ENCODE measurements around the gene IGFBP6.

DNA sequence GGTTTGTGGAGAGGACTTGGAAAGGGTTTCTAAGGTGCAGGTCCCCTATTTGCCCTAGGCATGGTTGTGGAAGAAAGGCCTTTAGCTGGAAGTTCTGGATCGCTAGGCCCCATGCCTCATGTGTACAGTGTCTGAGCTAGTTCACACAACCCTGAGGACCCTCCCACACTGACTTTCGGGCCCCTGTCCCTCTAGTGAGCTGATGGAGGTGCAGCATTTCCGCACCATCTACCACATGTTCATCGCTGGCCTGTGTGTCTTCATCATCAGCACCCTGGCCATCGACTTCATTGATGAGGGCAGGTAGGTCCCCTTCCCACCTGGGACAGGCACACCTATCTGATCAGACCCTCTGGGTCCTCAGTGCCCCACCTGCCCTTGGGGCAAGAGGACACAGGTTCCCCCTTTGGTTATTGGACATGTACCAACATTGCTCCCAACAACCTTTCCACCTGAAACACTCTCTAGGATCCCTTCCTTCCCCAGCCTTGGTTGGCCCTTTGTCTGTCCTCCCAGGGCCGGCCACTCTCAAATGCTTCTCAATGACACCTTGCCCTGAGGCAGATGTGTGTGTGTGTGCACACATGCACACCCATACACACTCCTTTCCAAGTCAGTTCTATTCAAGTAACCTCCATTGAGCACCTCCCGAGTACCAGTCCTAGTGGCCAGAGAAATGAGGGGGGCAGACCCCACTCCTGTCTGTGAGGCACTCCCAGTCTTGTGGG, 8.4 kb downstream of the IGFBP6 start:
- TF ChIP-seq POLR2A (IDR thresholded peaks at IDR 0.05) = no peak
- TF ChIP-seq CTCF (IDR thresholded peaks at IDR 0.05) = no peak

Measured in adrenal gland (tissue), 5 donors.